ENCODE results near the gene GCLM. TPM values are rescaled to one million over a fixed set of nuclear protein-coding genes. Genes with fewer than 3 reads are reported as not detected.

Gene GCLM
- total and polyA plus RNA-seq, 9 of the 15 experiments (the other 6 are each of a cell fraction or from before 2014, with no cell fraction given) = 9.3 to 71.6 (median 24.5) TPM

DNA sequence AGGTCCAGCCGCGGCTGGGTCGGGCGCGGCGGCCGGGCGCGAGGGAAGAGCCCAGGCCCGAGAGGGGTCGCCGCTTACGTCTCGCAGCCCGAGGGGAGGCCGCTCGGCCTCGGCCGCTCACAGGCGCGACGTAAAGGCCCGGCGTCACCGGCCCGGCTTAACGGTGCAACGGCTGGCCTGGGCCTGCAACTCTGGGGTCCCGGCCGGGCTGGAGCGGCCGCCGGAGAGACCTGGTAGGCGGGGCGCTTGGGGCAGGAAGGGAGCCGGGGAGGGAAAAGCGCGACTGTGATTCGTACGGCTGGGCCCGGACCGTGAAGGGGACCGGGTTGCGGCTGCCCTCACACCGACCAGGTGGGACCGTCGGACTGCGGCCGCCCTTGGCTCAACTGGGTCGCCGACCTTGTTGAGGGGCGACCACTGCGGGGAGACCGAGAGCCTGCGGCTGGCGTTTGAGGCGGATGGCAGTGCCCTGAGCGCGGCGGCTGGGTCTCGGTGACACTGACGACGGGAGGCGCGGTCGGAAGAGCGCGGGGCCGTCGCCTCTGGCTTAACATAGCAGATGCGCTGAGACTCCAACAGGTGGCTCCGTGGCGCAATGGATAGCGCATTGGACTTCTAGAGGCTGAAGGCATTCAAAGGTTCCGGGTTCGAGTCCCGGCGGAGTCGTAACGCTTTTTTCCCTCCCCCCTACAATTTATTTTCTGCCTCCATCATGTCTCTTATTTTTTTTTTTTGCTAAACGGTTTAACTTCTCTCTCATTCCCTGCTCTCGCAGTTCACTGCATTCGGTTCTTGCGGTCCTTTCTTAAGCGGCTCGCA, 62.0 kb downstream of the GCLM start (continued):
- TF ChIP-seq, protein P1, sequence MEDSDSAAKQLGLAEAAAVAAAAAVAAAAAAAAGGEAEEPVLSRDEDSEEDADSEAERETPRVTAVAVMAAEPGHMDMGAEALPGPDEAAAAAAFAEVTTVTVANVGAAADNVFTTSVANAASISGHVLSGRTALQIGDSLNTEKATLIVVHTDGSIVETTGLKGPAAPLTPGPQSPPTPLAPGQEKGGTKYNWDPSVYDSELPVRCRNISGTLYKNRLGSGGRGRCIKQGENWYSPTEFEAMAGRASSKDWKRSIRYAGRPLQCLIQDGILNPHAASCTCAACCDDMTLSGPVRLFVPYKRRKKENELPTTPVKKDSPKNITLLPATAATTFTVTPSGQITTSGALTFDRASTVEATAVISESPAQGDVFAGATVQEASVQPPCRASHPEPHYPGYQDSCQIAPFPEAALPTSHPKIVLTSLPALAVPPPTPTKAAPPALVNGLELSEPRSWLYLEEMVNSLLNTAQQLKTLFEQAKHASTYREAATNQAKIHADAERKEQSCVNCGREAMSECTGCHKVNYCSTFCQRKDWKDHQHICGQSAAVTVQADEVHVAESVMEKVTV (CRISPR knock-in tag; IDR thresholded peaks at IDR 0.05) = no peak
- TF ChIP-seq, protein P2, sequence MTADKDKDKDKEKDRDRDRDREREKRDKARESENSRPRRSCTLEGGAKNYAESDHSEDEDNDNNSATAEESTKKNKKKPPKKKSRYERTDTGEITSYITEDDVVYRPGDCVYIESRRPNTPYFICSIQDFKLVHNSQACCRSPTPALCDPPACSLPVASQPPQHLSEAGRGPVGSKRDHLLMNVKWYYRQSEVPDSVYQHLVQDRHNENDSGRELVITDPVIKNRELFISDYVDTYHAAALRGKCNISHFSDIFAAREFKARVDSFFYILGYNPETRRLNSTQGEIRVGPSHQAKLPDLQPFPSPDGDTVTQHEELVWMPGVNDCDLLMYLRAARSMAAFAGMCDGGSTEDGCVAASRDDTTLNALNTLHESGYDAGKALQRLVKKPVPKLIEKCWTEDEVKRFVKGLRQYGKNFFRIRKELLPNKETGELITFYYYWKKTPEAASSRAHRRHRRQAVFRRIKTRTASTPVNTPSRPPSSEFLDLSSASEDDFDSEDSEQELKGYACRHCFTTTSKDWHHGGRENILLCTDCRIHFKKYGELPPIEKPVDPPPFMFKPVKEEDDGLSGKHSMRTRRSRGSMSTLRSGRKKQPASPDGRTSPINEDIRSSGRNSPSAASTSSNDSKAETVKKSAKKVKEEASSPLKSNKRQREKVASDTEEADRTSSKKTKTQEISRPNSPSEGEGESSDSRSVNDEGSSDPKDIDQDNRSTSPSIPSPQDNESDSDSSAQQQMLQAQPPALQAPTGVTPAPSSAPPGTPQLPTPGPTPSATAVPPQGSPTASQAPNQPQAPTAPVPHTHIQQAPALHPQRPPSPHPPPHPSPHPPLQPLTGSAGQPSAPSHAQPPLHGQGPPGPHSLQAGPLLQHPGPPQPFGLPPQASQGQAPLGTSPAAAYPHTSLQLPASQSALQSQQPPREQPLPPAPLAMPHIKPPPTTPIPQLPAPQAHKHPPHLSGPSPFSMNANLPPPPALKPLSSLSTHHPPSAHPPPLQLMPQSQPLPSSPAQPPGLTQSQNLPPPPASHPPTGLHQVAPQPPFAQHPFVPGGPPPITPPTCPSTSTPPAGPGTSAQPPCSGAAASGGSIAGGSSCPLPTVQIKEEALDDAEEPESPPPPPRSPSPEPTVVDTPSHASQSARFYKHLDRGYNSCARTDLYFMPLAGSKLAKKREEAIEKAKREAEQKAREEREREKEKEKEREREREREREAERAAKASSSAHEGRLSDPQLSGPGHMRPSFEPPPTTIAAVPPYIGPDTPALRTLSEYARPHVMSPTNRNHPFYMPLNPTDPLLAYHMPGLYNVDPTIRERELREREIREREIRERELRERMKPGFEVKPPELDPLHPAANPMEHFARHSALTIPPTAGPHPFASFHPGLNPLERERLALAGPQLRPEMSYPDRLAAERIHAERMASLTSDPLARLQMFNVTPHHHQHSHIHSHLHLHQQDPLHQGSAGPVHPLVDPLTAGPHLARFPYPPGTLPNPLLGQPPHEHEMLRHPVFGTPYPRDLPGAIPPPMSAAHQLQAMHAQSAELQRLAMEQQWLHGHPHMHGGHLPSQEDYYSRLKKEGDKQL (CRISPR knock-in tag; IDR thresholded peaks at IDR 0.05; ENCODE audit: borderline replicate concordance) = no peak
- TF ChIP-seq SNIP1 (IDR thresholded peaks at IDR 0.05; ENCODE audit: low read depth) (no peak), L3MBTL2 (IDR thresholded peaks at IDR 0.05) (peak; percentile 64), ZNF507 (tag; conservative IDR thresholded peaks at IDR 0.05) (no peak), HNRNPL (IDR thresholded peaks at IDR 0.05; ENCODE audit: low read depth, low read length) (peak; percentile 88), SREBF1 (IDR thresholded peaks at IDR 0.05; ENCODE audit: borderline replicate concordance, low read depth, low read length) (0 out of 2 replicates have a peak, but pooled peaks have one; percentile 32), FUS (optimal IDR thresholded peaks at IDR 0.05; ENCODE audit: low read depth, low read length) (peak; percentile 42), ZEB2 (IDR thresholded peaks at IDR 0.05) (no peak), ZNF143 (CRISPR knock-in tag; IDR thresholded peaks at IDR 0.05) (peak; percentile 27; the same call in 1 of the 2 replicates), ETV5 (CRISPR knock-in tag; IDR thresholded peaks at IDR 0.05; ENCODE audit: low read depth) (no peak), ARID2 (IDR thresholded peaks at IDR 0.05) (peak; percentile 61; the same call in 1 of the 2 replicates), MAFG (tag; conservative IDR thresholded peaks at IDR 0.05) (no peak), RUNX1 (IDR thresholded peaks at IDR 0.05; ENCODE audit: low read depth) (no peak), NBN (IDR thresholded peaks at IDR 0.05; ENCODE audit: low read depth) (peak; percentile 70; the same call in 1 of the 2 replicates)
- TF ChIP-seq, protein P3, sequence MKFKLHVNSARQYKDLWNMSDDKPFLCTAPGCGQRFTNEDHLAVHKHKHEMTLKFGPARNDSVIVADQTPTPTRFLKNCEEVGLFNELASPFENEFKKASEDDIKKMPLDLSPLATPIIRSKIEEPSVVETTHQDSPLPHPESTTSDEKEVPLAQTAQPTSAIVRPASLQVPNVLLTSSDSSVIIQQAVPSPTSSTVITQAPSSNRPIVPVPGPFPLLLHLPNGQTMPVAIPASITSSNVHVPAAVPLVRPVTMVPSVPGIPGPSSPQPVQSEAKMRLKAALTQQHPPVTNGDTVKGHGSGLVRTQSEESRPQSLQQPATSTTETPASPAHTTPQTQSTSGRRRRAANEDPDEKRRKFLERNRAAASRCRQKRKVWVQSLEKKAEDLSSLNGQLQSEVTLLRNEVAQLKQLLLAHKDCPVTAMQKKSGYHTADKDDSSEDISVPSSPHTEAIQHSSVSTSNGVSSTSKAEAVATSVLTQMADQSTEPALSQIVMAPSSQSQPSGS (CRISPR knock-in tag; IDR thresholded peaks at IDR 0.05) = no peak; the same call in 1 of the 2 replicates
- TF ChIP-seq, protein P4, sequence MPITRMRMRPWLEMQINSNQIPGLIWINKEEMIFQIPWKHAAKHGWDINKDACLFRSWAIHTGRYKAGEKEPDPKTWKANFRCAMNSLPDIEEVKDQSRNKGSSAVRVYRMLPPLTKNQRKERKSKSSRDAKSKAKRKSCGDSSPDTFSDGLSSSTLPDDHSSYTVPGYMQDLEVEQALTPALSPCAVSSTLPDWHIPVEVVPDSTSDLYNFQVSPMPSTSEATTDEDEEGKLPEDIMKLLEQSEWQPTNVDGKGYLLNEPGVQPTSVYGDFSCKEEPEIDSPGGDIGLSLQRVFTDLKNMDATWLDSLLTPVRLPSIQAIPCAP (CRISPR knock-in tag; IDR thresholded peaks at IDR 0.05; ENCODE audit: borderline replicate concordance) = no peak
- TF ChIP-seq, protein P5, sequence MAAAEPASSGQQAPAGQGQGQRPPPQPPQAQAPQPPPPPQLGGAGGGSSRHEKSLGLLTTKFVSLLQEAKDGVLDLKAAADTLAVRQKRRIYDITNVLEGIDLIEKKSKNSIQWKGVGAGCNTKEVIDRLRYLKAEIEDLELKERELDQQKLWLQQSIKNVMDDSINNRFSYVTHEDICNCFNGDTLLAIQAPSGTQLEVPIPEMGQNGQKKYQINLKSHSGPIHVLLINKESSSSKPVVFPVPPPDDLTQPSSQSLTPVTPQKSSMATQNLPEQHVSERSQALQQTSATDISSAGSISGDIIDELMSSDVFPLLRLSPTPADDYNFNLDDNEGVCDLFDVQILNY (CRISPR knock-in tag; IDR thresholded peaks at IDR 0.05) = 0 out of 2 replicates have a peak, but pooled peaks have one; percentile 3

Measured in K562 (cell line).